ENCODE data around the gene SHISA5.

- TF ChIP-seq CTCF (IDR thresholded peaks at IDR 0.05; ENCODE audit: insufficient read depth, low read depth, low read length) (no peak), EZH2 (IDR thresholded peaks at IDR 0.05; ENCODE audit: insufficient read depth, low read length) (no peak)
These were observed 48.4 kb upstream of the SHISA5 start for GRCh38 chr3:48552111-48552951.

Measured in astrocyte (in vitro differentiated cells and primary cell).